Muscle layer of colon (tissue), 2 donors: ENCODE results near the gene ZSWIM5.
"Not testable (repeated sequence)": the region's sequence is repeated elsewhere in the genome, so short reads cannot be mapped to it uniquely, and the experiment has no call there.

Experiments
- H3K27ac ChIP-seq: one replicate; pipeline ENCODE4 v1.7.0; 2013; ENCODE audit warnings: low read depth, mild to moderate bottlenecking, low read length, moderate library complexity
- H3K27me3 ChIP-seq, 2 donors: one replicate each; pipeline ENCODE4 v1.7.0; 2013; ENCODE audit warnings: low read length in 2 of 2, mild to moderate bottlenecking in 2 of 2; ENCODE audit not compliant: insufficient read depth in 2 of 2, control insufficient read depth in 1 of 2
- H3K36me3 ChIP-seq: one replicate; pipeline ENCODE4 v1.7.0; 2013; ENCODE audit warnings: mild to moderate bottlenecking, low read length; ENCODE audit not compliant: insufficient read depth
- H3K4me1 ChIP-seq: one replicate; pipeline ENCODE4 v1.7.0; 2013; ENCODE audit warnings: mild to moderate bottlenecking, low read length; ENCODE audit not compliant: insufficient read depth
- H3K4me3 ChIP-seq, 2 donors: one replicate each; pipeline ENCODE4 v1.7.0; 2013; ENCODE audit warnings: low read length in 2 of 2, low read depth in 1 of 2, mild to moderate bottlenecking in 1 of 2, moderate library complexity in 1 of 2
- H3K9ac ChIP-seq: one replicate; pipeline ENCODE4 v1.7.0; 2013; ENCODE audit warnings: low read length
- H3K9me3 ChIP-seq: one replicate; pipeline ENCODE4 v1.7.0; 2013; ENCODE audit warnings: mild to moderate bottlenecking, low read length
- donor health status: abdominal sarcoma.
- donor health status: Adenocarcinoma of cecum.

Gene ZSWIM5

DNA sequence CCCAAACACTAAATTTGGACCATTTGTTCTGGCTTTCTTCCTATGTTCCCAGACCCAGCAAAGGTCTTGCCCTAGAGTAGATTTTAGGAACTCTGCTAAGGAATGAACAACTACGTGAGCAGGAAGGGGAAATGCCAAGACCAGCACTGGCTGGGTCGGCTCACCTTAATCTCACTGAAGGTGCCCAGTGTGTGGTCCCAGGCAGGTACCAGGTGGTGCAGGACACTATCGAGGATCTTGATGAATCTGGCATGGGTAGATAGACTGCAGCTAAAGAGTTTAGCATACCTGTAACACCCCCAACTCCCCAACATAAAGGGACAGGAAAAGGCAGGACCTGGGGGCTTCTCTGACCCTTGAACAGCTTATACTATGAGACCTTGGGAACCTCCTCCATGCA, 198.3 kb downstream of the ZSWIM5 start:
- Histone ChIP-seq H3K36me3 (peaks cover 65% of the 10 kb centered on the region), H3K4me1 (peaks cover 29% of the 10 kb centered on the region), H3K9ac (no peak overlapping the region), H3K27ac (no peak overlapping the region), H3K27me3 (no peaks in the 10 kb centered on the region), H3K4me3 (no peak overlapping the region), H3K9me3 (no peaks in the 10 kb centered on the region)

DNA sequence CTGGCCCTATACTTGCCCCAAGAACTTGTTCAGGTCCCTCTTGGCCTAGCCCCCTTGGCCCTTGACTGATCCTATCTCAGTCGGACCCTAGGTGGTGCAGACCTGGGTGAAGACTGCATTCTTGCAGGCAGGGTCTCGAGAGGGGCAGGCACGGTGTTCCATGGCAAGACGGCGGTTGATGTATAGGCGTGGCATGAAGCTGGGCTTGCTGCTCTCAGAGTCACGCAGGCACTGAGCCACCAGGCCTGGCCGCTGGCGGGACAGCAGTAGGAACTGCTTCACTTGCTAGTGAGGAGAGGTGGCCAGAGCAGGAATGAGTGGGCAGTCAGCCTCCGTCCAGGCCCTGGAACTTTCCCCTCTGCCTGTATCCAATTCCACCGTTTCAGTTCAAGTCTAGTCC, 199.1 kb downstream of the ZSWIM5 start:
- Histone ChIP-seq H3K27me3 (no peaks in the 10 kb centered on the region), H3K27ac (no peak overlapping the region), H3K4me3 (no peak overlapping the region), H3K9me3 (no peaks in the 10 kb centered on the region), H3K36me3 (peaks cover 71% of the 10 kb centered on the region), H3K4me1 (peaks cover 21% of the 10 kb centered on the region), H3K9ac (no peak overlapping the region)

DNA sequence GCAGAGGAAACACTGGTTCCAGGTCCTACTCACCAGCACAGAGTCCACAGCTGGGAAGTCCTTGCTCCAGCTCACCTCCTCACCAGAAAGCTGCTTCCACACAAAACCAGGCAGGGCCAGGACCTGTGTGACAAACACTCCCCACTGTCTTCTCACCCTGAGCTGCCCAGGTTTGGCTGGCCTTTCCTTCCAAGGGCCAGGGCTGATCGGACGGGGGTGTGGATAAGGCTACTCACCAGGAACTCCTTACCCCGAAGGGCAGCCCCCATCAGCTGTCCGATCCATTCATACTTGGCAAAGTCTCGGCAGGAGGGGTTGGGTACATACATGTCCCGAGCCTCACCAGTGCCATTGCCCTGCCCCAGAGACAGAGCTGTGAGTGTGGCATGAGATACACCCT, 200.6 kb downstream of the ZSWIM5 start:
- Histone ChIP-seq H3K4me3 (no peak overlapping the region), H3K27me3 (no peaks in the 10 kb centered on the region), H3K27ac (no peak overlapping the region), H3K4me1 (peaks cover 14% of the 10 kb centered on the region), H3K9ac (no peak overlapping the region), H3K9me3 (no peaks in the 10 kb centered on the region), H3K36me3 (peaks cover 75% of the 10 kb centered on the region)

DNA sequence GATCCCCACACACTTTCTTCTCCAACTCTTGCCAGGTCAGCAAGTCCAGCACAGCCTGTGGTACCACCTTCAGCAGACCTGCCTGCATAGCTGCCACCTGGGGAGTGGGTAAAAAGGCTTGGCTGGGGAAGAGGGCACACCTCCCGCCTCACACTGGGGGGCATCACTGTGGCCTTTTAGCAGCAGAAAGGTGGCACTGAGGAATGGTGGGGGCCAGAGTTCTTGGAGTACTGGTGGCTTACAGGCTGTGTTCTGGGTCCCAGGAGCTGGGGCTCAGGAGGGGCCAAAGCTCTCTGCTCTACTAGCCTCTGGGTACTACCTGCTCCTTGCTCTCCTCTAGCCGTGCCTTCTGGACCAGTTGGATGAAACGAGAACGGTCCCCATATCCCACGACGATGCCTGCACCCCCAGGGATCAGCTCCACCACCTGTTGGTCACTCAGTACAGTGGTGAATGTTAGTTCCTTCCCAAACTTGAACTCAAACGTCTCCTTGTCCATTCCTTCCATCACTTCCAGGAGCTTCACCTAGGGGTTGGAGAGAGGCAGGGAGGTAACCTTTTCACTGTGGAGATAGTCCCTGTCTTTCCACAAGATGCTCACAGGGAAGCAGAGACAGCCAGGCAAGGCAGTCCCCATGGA, 202.0 kb downstream of the ZSWIM5 start:
- H3K9ac ChIP-seq = no peak overlapping the region
- peaks cover 70% of the 10 kb centered on the region for H3K36me3 ChIP-seq
- H3K27ac ChIP-seq = no peak overlapping the region
- H3K9me3 ChIP-seq = no peaks in the 10 kb centered on the region
- no peaks in the 10 kb centered on the region for H3K27me3 ChIP-seq
- no peak overlapping the region for H3K4me3 ChIP-seq
- H3K4me1 ChIP-seq = peaks cover 5% of the 10 kb centered on the region

- no peak overlapping the region for H3K9ac ChIP-seq
These were observed 202.7 kb downstream of the ZSWIM5 start for GRCh38 chr1:45003741-45004140.

DNA sequence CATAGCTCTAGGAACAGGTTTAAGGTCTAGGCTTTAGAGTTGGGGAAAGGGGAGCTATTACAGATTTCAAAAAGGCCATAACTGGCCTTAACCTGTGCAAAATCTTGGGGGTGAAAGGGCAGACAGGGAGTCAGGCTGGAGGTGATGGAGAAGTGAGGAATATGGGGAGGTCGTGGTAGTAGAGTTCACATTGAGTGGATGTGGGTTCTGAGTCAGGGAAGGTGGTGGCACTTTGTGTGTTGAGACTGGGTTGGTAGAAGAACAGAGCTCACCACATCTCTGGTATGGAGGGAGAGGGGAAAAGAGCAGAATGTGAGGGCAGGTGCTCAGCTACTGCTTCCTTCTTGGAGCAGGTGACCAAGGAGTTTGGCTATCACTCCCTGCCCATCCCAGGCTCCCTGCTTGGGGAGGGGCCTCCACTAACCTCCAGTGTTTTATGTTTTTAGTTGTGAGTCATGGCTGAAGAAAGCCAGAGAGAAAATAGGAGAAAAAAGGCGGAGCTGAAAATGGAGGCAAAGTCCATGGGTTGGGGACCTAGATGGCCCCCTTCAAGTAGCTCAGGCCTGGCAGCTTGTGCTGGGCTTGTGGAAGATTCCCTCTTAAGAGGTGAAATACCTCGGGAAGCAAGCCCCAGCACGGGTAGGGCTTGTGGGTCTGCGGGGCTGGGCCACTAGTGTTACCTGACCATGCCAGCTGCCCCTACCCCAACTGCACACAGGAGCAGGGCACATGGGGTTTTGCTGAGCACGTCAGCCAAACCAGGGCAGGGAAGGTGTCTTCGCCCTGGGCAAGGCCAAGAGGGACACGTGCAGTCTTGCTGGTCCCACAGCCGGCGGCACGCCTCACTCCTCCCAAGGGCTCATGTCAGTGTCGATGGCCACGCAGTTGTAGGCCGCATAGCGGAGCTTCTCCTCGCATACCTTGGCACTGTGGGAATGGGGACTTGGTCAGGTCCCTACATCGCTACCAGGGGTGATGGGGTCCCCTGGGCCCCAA, 203.5 kb downstream of the ZSWIM5 start:
- Histone ChIP-seq H3K4me3 (no peak overlapping the region), H3K4me1 (no peaks in the 10 kb centered on the region), H3K9ac (no peak overlapping the region), H3K36me3 (peaks cover 56% of the 10 kb centered on the region), H3K27ac (no peak overlapping the region), H3K9me3 (no peaks in the 10 kb centered on the region), H3K27me3 (no peaks in the 10 kb centered on the region)

More at GRCh38 chr1:45003741-45004140, 202.7 kb downstream of the ZSWIM5 start:
- Histone ChIP-seq H3K4me3 (no peak overlapping the region), H3K4me1 (no peaks in the 10 kb centered on the region), H3K27me3 (no peaks in the 10 kb centered on the region), H3K27ac (no peak overlapping the region), H3K9me3 (no peaks in the 10 kb centered on the region), H3K36me3 (peaks cover 64% of the 10 kb centered on the region)

DNA sequence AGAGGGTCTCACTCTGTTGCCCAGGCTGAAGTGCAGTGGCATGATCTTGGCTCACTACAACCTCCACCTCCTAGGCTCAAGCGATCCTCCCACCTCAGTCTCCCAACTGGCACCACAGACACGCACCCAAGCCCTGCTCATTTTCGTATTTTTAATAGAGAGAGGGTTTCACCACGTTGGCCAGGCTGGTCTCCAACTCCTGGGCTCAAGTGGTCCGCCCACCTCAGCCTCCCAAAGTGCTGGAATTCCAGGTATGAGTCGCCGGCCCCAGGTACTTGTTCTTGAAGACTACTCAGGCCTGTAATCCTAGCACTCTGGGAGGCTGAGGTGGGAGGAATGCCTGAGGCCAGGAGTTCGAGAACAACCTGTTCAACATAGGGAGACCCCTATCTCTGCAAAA, 204.8 kb downstream of the ZSWIM5 start:
- not testable (repeated sequence) for H3K27ac ChIP-seq
- peaks cover 43% of the 10 kb centered on the region for H3K36me3 ChIP-seq

DNA sequence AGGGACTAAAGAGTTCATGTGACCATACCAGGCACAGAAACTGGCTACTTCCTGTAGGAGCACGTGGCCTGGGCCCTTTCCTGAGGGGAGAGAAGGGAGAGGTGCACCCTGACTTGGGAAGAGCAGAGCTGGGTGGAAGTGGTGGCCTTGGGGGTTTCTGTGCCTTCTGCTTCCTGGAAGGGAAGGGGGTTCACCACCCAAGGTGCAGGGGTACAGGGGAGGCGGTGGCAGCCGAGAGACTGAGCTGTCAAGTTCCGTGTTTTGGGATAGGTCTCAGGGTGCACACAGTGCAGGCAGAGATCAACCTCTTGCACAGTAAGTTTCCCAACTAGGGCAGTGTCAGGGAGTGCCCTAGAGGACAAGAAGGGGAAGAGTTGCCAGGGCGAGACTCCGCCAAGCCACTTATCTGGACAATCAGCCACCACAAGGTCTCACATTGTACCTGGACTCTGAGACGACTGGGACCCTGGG, 205.4 kb downstream of the ZSWIM5 start:
- Histone ChIP-seq H3K4me1 (no peaks in the 10 kb centered on the region), H3K27ac (no peak overlapping the region), H3K4me3 (no peak overlapping the region), H3K36me3 (peaks cover 40% of the 10 kb centered on the region), H3K9me3 (no peaks in the 10 kb centered on the region), H3K27me3 (no peaks in the 10 kb centered on the region), H3K9ac (no peak overlapping the region)

More for the DNA sequence above, 204.8 kb downstream of the ZSWIM5 start:
- not testable (repeated sequence) for H3K9ac ChIP-seq, H3K27me3 ChIP-seq, H3K9me3 ChIP-seq, H3K4me1 ChIP-seq, H3K4me3 ChIP-seq

DNA sequence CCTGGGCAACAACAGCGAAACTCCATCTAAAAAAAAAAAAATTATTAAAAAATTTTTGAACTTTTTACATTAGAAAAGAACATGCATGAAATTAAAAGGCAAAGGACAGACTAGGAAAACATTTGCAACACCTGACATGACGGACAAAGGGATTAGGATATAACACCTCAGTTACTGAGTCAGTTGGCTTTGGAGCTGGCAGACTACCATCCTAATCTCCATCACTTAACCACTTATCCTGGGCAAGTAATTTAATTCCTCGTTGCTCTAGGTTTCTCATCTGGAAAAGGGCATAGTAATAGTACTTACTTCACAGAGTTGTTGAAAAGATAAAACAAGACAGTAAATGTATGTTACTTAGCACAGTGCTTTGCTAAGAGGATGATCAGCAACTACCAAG, 207.2 kb downstream of the ZSWIM5 start:
- no peaks in the 10 kb centered on the region for H3K9me3 ChIP-seq
- peaks cover 22% of the 10 kb centered on the region for H3K36me3 ChIP-seq
- no peak overlapping the region for H3K9ac ChIP-seq
- H3K4me1 ChIP-seq = no peaks in the 10 kb centered on the region
- no peak overlapping the region for H3K27ac ChIP-seq
- H3K4me3 ChIP-seq = no peak overlapping the region
- H3K27me3 ChIP-seq = no peaks in the 10 kb centered on the region

- Histone ChIP-seq H3K36me3 (no peaks in the 10 kb centered on the region), H3K4me1 (no peaks in the 10 kb centered on the region), H3K27ac (no peak overlapping the region), H3K27me3 (no peaks in the 10 kb centered on the region), H3K9me3 (no peaks in the 10 kb centered on the region), H3K4me3 (no peak overlapping the region), H3K9ac (no peak overlapping the region)
These were observed 210.8 kb downstream of the ZSWIM5 start for GRCh38 chr1:44995467-44996238.

GRCh38 chr1:44994309-44994898, 212.0 kb downstream of the ZSWIM5 start:
- no peak overlapping the region for H3K9ac ChIP-seq
- H3K36me3 ChIP-seq = no peaks in the 10 kb centered on the region
- H3K27ac ChIP-seq = no peak overlapping the region
- no peaks in the 10 kb centered on the region for H3K27me3 ChIP-seq
- no peaks in the 10 kb centered on the region for H3K4me1 ChIP-seq
- no peaks in the 10 kb centered on the region for H3K9me3 ChIP-seq
- H3K4me3 ChIP-seq = no peak overlapping the region
